Parathyroid adenoma (tissue), 2 donors: ENCODE data around the gene NCOA7.
A peak's percentile ranks its signal among the peaks of the same experiment; 100 is the strongest.

ENCODE experiments used
- H2AFZ ChIP-seq: fragments of 300-600 bp; sonication (generic); one replicate; pipeline ENCODE4 v1.7.0; 2017; ENCODE audit warnings: antibody characterized with exemption, mild to moderate bottlenecking
- H3K27ac ChIP-seq: fragments of 300-600 bp; sonication (generic); one replicate; pipeline ENCODE4 v1.7.0; 2017
- H3K27me3 ChIP-seq: fragments of 300-600 bp; sonication (generic); one replicate; pipeline ENCODE4 v1.7.0; 2017; ENCODE audit warnings: low read length; ENCODE audit not compliant: control insufficient read depth, insufficient read depth
- H3K36me3 ChIP-seq: fragments of 300-600 bp; sonication (generic); one replicate; pipeline ENCODE4 v1.7.0; 2017; ENCODE audit warnings: low read length; ENCODE audit not compliant: control insufficient read depth, insufficient read depth
- H3K4me1 ChIP-seq: fragments of 300-600 bp; sonication (generic); one replicate; pipeline ENCODE4 v1.7.0; 2017; ENCODE audit warnings: control low read depth
- H3K4me2 ChIP-seq: fragments of 300-600 bp; sonication (generic); one replicate; pipeline ENCODE4 v1.7.0; 2017; ENCODE audit warnings: low read length
- H3K4me3 ChIP-seq: fragments of 300-600 bp; sonication (generic); one replicate; pipeline ENCODE4 v1.7.0; 2017; ENCODE audit warnings: low read depth, low read length
- H3K79me2 ChIP-seq: fragments of 300-600 bp; sonication (generic); one replicate; pipeline ENCODE4 v1.7.0; 2017; ENCODE audit warnings: control low read depth
- H3K9ac ChIP-seq: fragments of 300-600 bp; sonication (generic); one replicate; pipeline ENCODE4 v1.7.0; 2017; ENCODE audit warnings: mild to moderate bottlenecking
- H3K9me3 ChIP-seq: fragments of 300-600 bp; sonication (generic); one replicate; pipeline ENCODE4 v1.7.0; 2017; ENCODE audit warnings: low read length; ENCODE audit not compliant: control insufficient read depth
- TF ChIP-seq, protein P1 (sequence below): fragments of 300-600 bp; sonication (generic); IDR thresholded peaks from one replicate; pipeline ENCODE4 v1.7.0; 2017; ENCODE audit warnings: antibody characterized with exemption, mild to moderate bottlenecking
- donor health status: primary hyperparathyroidism.

The NCOA7 gene

DNA sequence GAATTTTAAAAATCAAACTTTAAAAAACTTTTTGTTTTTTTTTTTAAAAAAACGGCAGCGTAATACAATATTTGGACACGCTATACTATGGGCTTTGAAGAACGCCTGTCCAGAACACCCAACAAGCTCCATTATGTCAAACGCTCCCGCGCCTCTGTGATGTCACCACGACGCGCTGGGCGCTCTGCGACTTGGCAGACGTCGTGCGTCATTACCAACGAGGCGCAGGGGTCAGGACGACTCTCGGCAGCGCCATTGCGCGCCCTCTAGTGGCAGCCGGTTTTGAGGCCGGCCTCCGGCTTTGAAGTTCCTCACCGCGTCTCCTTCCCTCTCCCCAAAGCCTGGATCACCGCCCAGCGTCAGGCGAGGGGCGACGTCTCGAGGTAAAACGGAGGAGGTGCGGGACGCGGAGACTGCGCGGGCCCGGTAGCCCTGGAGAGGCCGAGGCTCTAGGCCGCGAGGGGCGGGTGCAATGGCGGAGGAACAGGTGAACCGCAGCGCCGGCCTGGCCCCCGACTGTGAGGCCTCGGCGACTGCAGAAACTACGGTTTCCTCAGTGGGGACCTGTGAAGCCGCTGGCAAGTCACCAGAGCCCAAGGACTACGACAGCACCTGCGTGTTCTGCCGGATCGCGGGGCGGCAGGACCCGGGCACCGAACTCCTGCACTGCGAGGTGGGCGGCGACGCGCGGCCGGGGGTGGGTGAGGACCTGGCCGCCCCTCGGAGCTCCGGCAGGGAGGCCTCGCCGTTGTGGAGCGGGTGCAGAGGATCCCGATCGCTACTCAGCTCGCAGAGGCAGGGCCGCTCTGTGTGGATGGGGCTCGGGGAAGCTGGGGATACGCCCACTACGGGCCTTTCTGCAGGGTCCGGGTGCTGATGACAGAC, 166.0 kb downstream of the NCOA7 start, which contains the start of gene HINT3:
HINT3 (plus strand) TSS at position 265 of the 885 bp plus-strand sequence; CDS start at position 473, 208 bp downstream.
- Histone ChIP-seq H3K27ac (peak within 1 kb of the TSS; percentile 92), H3K4me1 (peaks cover 8% of the 10 kb centered on the region), H3K4me3 (peak within 1 kb of the TSS; percentile 95), H3K79me2 (peaks cover 40% of the 10 kb centered on the region), H3K27me3 (no peaks in the 10 kb centered on the region), H3K4me2 (peak within 1 kb of the TSS; percentile 76), H3K9me3 (no peaks in the 10 kb centered on the region), H3K36me3 (no peaks in the 10 kb centered on the region), H2AFZ (peak within 1 kb of the TSS; percentile 97), H3K9ac (peak within 1 kb of the TSS; percentile 95)
- TF ChIP-seq, protein P1, sequence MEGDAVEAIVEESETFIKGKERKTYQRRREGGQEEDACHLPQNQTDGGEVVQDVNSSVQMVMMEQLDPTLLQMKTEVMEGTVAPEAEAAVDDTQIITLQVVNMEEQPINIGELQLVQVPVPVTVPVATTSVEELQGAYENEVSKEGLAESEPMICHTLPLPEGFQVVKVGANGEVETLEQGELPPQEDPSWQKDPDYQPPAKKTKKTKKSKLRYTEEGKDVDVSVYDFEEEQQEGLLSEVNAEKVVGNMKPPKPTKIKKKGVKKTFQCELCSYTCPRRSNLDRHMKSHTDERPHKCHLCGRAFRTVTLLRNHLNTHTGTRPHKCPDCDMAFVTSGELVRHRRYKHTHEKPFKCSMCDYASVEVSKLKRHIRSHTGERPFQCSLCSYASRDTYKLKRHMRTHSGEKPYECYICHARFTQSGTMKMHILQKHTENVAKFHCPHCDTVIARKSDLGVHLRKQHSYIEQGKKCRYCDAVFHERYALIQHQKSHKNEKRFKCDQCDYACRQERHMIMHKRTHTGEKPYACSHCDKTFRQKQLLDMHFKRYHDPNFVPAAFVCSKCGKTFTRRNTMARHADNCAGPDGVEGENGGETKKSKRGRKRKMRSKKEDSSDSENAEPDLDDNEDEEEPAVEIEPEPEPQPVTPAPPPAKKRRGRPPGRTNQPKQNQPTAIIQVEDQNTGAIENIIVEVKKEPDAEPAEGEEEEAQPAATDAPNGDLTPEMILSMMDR = peak; percentile 100

- Histone ChIP-seq H3K36me3 (no peaks in the 10 kb centered on the region), H2AFZ (peak overlapping the region; percentile 97), H3K9me3 (no peaks in the 10 kb centered on the region), H3K4me2 (peak overlapping the region; percentile 76), H3K4me1 (peaks cover 8% of the 10 kb centered on the region), H3K79me2 (peaks cover 40% of the 10 kb centered on the region), H3K27ac (peak overlapping the region; percentile 92), H3K4me3 (peak overlapping the region; percentile 95), H3K9ac (peak overlapping the region; percentile 95), H3K27me3 (no peaks in the 10 kb centered on the region)
- TF ChIP-seq, protein P1 = no peak
These were observed 166.6 kb downstream of the NCOA7 start for GRCh38 chr6:125957391-125957693.

DNA sequence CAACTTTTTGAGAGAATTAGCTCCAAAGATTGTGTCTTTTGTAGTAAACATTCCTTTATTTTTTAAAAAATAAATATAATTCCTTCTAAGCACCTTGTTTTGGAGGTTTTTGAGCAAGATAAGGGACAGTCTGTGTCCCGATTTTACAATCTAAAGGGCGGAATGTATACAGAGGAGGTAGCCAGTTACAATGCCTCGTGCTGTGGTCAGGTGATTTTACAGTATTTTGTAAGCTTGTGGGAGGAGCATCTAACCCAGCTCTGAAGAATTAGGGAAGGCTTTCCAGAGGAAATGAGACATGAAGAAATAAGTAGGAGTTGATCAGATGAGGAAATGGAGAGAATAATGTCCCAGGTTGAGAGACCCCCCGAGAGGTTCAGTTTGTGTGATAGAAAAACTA, 167.1 kb downstream of the NCOA7 start:
- Histone ChIP-seq H3K9ac (no peak overlapping the region), H3K9me3 (no peaks in the 10 kb centered on the region), H3K27ac (peak overlapping the region; percentile 92), H2AFZ (peak overlapping the region; percentile 97), H3K4me3 (peak overlapping the region; percentile 95), H3K27me3 (no peaks in the 10 kb centered on the region), H3K4me1 (peaks cover 11% of the 10 kb centered on the region), H3K4me2 (peak overlapping the region; percentile 76), H3K79me2 (peaks cover 40% of the 10 kb centered on the region), H3K36me3 (no peaks in the 10 kb centered on the region)
- TF ChIP-seq, protein P1 = no peak

DNA sequence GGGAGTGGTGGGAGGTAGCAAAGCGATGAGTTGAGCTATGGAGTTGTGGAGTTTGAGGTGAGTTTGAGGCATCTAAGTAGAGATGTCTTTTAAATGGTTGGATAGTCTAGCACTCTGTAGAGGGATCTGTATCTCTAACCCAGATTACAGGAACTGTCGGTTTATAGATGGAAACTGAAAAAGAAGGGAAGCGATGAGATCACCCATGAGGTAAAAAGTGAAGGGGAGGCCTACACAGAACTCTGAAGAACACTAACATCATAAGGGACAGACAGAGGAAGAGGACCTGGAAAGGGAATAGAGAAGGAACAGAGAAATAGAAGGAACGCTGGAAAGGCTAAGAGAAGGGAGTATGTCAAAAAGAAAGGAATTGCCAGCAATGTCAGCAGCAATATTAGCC, 168.3 kb downstream of the NCOA7 start:
- Histone ChIP-seq H3K9ac (no peak overlapping the region), H3K4me2 (no peak overlapping the region), H3K36me3 (no peaks in the 10 kb centered on the region), H3K4me1 (peaks cover 11% of the 10 kb centered on the region), H3K4me3 (no peak overlapping the region), H3K79me2 (peaks cover 40% of the 10 kb centered on the region), H3K27me3 (no peaks in the 10 kb centered on the region), H3K27ac (no peak overlapping the region), H3K9me3 (no peaks in the 10 kb centered on the region), H2AFZ (no peak overlapping the region)
- TF ChIP-seq, protein P1 = no peak
